GM12864 (cell line): ENCODE measurements around the gene UMODL1.

ENCODE experiments used
- DNase-seq: peaks from one replicate; pipeline ENCODE4 v3.0.0-alpha.2; 2011; ENCODE audit warnings: low read depth
- H3K4me3 ChIP-seq: 2 replicates; pipeline ENCODE4 v1.5.1; 2011; ENCODE audit warnings: mild to moderate bottlenecking, low read depth, low read length, control low read depth
- CTCF ChIP-seq: IDR thresholded peaks from 2 replicates; pipeline ENCODE4 v1.5.1; 2011; ENCODE audit warnings: low read depth, mild to moderate bottlenecking, moderate library complexity, low read length, control low read depth, inconsistent platforms; ENCODE audit errors: missing control alignments

Gene UMODL1

GRCh38 chr21:42123219-42123908 lies 52.2 kb downstream of the UMODL1 start:
- TF ChIP-seq CTCF, result no peak
- H3K4me3 ChIP-seq, result no peak overlapping the region
- DNase-seq, result no peak

GRCh38 chr21:42124081-42124480 lies 53.0 kb downstream of the UMODL1 start:
- H3K4me3 ChIP-seq, result no peak overlapping the region
- TF ChIP-seq CTCF, result no peak
- no peak for DNase-seq

- no peak for TF ChIP-seq CTCF
- no peak overlapping the region for H3K4me3 ChIP-seq
- DNase-seq, result no peak
Observed at GRCh38 chr21:42124826-42125570, 53.9 kb downstream of the UMODL1 start.

- TF ChIP-seq CTCF, result peak; percentile 3
- DNase-seq, result no peak
- no peak overlapping the region for H3K4me3 ChIP-seq
Observed at GRCh38 chr21:42125571-42126544, 54.7 kb downstream of the UMODL1 start.

GRCh38 chr21:42127164-42128150 lies 56.3 kb downstream of the UMODL1 start:
- TF ChIP-seq CTCF, result no peak
- DNase-seq, result no peak
- no peak overlapping the region for H3K4me3 ChIP-seq
